GM21717 (cell line): ENCODE results near the gene BMERB1.
"Not testable (repeated sequence)": the region's sequence is repeated elsewhere in the genome, so short reads cannot be mapped to it uniquely, and the experiment has no call there.

Source experiments
- ATAC-seq: cut with Tn5 transposase; IDR thresholded peaks from one replicate; pipeline ENCODE4 v1.9.1; 2021; ENCODE audit warnings: mild to moderate bottlenecking, moderate library complexity; ENCODE audit not compliant: unreplicated experiment

The BMERB1 gene

DNA sequence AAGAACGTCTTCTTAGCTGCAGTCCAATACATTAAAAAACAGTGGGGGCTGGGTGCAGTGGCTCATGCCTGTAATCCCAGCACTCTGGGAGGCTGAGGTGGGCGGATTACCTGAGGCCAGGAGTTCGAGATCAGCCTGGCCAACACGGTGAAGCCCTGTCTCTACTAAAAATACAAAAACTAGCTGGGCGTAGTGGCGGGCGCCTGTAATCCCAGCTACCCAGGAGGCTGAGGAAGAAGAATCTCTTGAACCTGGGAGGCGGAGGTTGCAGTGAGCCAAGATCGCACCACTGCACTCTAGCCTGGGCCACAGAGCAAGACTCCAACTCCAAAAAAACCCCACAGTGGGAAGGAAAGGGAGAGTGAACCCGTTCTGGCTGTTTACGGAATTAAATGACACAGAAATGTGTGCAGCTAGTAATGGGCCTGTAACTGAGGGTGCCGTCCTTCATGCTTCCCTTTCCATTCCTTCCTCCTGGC is 172.9 kb downstream of the BMERB1 start:
- ATAC-seq: not testable (repeated sequence)

DNA sequence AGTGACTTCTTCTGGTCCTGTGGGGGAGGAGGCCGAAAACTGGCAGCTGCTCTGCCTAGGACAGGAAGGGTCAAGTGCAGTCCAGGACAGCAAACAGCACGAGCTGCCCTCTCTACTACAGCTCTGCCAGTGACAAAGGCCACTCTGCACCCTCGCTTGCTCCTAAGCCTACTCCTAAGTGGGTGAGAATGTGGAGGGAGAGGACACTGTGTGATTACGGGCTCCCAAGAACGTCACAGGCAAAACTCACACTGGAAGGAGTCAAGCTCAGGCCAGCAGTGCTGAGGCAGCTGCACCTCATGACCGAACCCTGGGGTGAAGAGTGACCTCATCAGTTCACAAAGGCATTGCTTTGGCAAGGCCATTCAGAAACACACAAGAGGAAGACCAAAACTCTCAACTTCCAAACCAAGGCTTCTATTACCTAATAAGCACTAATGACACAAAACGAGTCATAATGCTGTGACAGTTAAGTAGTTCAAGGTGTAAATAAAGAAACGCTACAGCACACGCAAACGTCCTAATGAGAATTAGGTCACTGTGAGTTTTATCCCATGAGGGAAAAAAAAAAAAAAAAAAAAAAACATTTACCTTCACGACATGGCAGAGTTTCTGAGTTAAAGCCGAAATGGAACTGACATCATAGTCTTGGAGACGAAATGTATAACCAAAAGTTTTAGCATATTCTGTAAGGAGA is 173.5 kb downstream of the BMERB1 start:
- ATAC-seq: no peak

DNA sequence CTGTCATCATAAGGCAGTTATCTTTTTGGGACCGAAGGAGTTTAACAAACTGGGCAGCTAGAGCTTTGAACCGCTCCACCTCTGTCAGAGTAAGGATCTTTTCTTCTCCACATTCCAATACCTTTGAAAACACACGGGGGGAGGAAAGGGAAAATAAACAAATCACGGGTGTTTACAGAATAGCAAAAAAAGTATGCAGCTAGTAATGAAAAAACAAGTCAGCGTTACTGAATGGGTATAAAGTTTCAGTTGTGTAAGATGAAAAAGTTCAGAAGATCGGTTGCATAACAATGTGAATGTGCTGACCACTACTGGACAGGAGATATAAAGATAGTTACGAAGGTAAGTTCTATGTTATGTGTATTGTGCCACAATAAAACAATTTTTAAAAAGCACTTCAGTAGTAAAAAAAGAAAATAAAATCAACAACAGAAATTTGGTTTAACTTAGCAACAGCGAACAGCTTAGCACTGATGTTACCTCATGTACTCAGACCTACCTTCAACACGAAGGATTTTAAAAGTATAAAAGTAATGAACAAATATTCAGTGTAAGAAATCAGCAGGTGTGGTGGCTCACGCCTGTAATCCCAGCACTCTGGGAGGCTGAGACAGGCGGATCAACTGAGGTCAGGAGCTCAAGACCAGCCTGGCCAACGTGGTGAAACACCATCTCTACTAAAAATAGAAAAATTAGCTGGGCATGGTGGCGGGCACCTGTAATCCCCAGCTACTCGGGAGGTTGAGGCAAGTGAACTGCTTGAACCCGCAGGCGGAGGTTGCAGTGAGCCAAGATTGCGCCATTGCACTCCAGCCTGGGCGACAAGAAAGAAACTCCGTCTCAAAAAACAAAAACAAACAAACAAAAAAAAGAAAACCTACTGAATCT is 174.3 kb downstream of the BMERB1 start:
- ATAC-seq: no peak

DNA sequence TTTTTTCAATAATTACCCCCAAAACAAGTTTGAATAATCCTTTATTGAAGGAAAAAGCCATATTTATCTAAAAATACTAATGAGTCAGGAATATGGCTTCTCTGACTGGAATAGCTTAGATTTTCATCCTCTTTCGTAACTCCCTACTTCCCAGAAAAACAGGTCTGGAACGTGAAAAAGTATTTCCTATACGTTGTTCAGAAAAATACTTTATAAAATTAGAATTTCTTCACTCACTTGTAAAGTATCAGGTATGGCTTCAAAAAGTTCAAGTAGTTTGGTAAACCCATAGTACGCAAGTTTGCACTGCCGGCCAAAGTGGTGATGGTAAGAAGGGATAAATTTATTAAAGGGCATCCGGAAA is 174.9 kb downstream of the BMERB1 start:
- no peak for ATAC-seq

DNA sequence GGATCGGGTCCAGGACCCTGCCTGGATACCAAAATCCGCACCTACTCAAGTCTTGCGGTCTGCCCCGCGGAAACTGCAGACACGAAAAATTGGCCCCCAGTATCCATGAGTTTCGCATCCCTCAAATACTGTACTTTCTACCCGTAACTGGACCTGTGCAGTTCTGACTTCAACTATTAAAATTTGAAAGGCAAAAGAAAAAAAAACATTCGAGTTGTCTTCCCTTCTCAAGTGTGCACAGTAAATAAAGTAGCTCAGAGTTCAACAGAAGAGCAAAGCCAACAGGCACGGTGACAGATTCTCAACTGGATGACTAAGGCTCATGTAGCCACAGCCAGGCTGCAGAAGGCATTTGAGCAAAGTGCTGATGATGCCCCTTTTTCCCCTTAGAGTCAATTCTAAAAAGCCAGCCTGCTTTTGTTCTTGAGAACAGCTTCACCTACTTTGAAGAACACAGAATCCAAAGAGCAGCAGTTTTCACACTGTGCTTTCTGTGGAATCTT is 176.0 kb downstream of the BMERB1 start:
- no peak for ATAC-seq

DNA sequence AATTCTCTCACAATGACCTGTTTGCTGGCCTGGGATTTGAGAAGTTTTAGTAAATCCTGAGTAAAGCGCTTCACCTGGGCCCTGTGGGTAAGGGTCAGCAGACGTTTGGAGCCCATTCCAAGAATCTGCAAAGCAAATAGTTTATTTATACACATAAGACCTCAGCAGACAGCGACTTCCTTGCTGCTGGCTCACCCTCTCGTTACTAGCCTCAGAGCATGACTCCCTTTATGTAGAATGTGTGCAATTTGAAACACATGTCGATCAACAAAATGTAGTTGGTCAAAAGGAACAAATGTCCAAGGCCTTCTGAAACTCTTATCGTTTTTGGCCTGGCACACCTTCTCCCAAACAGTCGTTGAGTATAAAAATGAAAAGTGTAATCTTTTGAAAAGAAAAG is 177.2 kb downstream of the BMERB1 start:
- ATAC-seq: no peak

DNA sequence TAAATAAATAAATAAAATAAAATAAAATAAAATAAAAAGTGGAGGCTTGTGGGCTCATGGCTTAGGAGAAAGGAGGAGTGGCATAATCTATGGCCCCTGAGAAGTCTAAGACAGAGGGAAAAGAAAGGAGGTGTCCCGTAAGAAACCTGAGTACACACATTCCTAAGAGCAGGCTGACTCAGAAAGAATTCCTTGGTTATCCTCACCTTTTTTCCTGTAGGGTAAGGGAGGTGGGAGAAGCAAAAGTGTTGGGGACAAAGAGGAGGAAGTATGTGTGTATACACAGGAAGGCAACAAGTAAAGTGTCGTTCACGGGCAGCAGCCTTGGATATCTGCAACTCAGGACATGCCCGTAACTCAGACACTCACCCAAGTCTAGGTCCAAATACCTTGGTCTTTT is 179.3 kb downstream of the BMERB1 start:
- no peak for ATAC-seq

DNA sequence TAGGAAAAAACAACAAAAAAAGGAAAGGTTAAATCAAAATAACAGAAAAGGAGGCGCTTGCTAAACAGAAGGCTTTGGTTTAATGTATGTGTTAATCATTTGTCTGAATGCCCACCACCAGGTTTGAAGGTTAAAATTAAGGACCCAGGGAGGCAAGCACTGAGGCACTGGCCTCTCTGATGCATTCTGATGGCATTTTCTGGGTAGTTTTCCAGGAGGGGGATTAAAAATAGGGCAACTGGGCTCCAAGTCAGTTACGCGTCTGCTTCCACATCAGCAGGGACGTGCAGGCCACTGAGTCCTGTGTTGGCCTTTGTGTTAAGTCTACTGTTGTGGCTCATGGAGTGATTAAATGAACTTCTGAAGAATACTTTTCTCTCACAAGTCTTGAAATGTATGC is 181.6 kb downstream of the BMERB1 start:
- no peak for ATAC-seq

DNA sequence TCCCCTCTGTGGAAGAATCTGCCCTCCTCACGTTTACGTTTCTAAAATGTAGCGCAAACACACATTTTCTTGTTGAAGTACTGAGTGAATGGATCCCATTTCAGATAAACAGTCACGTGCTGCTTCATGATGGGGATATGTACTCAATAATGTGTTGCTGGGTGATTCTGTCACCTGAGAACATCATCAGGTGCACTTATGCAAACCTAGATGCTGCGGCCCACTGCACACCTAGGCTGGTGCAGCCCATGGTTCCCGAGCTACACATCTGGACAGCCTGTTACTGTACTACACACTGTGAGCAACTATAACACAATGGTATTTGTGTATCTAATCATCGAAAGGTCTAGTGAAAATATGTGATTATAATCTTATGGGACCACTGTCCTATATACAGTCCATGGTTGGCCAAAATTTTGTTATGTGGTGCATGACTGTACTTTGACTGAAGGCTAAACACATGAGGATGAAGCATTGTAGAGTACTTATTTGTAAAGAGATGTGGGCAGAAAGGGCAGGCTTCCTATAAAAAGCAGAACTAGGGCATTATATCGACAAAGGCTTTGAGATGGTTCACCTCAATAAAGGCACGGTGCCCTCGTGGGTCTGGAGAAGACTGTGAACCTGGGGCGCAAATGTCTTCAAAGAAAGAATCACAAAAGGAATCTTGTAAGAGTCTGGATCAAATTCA is 182.2 kb downstream of the BMERB1 start:
- ATAC-seq: no peak

DNA sequence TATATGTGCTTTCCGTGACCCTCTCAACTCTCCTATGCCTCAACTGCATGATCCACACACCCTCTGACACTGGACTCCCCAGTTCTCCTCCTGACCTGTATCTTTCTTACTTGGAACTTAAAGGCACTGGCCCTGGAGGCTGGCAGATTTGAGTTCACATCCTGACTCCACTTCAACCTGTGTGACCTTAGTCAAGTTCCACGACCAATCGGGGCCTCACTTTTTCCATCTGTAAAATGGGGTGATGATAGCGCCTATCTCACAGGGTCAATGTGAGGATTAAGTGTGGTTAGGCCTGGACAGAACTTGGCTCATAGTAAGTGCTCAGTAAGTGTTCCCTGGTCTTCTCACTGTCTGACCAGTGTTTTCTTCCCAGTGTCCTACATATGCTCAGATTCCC is 183.5 kb downstream of the BMERB1 start:
- ATAC-seq: no peak

DNA sequence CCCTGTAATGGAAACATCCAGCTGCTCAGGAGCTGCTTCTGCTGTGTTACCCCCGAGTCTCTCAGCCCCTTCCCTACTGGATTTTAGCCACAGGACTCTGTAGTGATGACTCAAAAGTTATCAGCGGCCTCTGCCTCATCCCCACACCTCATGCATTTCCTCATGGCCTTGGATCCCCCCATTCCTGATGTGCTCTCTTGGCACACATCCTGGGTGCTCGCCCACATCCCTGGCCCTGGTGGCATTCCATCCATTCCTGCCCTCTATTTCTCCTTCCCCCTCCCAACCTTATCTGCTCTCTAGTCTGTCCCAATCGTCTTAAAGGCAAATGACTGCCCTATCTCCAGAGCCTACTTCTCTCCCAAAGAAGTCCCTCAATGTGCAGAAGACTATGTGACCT is 184.0 kb downstream of the BMERB1 start:
- ATAC-seq: no peak

DNA sequence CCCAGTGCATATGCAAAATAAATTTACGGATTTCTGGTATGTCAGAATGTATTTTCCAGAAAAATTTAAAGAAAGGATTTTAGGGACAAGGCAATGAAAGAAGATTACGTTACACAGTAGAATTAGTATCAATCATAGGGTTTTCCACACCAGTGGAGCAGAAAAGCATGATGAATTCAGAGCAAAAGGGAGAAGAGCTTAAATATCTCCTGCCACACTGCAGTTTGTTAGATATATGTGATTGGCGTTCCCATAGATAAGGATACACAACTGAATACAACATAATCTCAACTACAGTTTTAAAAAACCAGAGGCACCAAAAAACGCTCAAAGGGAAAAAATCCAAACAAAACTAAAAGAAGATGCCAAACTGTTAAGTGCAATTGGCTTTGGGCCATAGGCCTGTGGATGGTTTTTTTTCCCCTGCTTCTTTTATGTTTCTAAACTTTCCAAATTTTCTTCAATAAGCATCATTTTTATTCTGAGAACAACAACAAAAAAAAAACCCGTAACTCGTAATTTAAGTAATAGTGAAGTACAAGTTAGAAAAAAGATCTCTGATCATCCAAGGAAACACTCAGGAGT is 186.3 kb downstream of the BMERB1 start:
- ATAC-seq: no peak

DNA sequence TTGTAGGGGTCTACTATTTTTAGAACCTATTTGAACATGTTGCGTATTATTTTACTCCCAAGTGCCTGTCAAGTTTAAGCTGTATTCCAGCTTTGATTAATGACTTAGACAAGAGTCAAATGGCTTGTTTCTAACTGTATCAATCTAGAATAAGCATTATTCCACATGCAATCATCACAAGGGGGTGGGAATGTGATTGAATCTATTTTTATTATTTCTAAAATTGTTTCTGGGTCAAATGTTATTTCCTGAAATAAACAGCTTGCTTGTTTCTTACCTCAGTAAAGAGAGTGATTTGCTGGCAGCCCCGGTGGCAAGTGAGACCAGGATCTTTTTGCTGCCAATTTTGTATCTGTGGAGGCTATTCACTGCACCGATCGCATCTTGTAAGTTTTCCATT is 187.1 kb downstream of the BMERB1 start:
- ATAC-seq: no peak

DNA sequence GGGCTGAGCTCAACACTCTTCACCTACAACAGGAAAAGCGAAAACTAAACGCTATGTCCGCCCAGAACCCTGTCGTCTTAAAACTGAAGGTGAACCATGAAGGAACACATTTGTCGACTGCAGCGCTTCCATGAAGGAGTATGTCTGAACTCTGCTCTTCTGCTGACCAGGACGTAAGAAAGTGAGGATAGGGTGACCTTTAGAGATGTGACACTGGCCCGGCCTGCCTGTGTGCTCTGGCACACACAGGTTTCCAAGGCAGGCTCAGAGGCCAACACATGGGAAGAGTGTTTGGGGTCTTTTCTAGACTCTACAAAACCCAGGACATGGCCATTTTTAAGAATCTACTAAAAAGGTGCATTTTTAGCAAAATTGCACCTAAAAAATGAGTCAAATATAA is 187.5 kb downstream of the BMERB1 start:
- ATAC-seq: no peak

DNA sequence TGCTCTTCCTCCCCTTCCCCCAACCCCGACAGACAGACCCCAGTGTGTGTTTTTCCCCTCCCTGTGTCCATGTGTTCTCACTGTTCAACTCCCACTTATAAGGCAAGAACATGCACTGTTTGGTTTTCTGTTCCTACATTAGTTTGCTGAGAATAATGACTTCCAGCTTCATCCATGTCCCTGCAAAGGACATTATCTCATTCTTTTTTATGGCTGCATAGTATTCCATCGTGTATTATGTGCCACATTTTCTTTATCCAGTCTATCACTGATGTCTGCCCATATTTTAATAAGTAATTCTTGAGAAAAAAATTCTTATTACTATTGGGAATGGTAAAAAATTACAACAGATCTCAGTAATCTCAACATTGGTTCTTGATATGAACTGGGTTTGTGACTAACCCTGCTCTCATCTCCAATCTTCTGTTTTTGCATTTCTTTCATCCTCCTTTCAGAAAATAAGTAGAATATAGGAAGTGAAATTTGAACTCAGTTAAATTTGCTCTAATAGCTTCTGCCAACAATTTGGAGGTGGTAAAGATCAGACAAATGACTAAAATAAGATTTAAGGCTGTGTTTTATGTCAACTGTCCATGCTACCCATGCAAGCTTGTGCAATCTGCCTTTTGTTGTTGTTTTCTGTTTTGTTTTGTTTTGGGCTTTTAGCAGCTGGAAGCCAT is 197.5 kb downstream of the BMERB1 start:
- no peak for ATAC-seq

DNA sequence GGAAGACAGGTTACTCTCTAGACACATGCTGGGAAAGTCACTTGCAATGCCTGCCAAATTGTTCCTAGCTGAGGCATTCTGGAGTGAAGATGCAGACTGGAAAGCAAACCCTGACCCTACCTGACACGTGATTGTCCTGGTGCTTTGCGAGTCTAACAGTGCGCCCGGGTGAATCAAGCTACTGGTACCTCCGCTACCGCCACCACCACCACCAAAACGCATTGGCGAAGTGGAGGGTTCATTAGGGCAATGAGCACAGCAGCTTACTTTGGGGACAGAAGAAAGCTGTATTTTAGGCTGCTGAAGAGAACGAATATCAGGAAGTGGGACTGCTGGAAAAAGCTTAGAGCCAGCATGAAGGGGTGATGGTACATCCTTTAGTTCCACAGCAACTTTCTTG is 201.5 kb downstream of the BMERB1 start:
- no peak for ATAC-seq

DNA sequence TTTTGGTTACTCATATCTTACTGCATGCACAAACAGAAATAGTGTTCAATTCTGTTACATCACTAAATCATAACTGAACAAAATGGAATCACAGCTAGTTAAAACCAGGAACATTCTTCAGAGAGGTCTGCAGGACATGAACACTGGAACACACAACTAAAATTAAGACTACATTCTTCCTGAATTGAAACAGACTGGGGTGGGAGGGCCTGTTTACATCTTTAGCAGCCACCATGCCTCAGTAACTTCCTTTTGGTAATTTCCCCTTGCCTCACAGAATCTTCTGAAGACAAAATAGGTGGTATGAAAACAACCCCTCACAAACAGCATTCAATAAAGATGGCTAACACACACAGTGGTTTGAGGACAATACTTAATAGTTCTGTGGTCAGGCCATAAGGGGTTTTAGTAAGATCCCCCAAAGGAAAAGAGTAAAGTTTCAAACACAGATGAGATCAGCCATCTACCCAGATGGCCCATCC is 202.0 kb downstream of the BMERB1 start:
- ATAC-seq: no peak
